HG02943 (cell line): Measurements from ENCODE around the gene SPP2.

Experiments
- ATAC-seq: cut with Tn5 transposase; IDR thresholded peaks from one replicate; pipeline ENCODE4 v1.9.1; 2021; ENCODE audit warnings: mild to moderate bottlenecking, low read depth, moderate library complexity; ENCODE audit not compliant: unreplicated experiment

SPP2 gene

DNA sequence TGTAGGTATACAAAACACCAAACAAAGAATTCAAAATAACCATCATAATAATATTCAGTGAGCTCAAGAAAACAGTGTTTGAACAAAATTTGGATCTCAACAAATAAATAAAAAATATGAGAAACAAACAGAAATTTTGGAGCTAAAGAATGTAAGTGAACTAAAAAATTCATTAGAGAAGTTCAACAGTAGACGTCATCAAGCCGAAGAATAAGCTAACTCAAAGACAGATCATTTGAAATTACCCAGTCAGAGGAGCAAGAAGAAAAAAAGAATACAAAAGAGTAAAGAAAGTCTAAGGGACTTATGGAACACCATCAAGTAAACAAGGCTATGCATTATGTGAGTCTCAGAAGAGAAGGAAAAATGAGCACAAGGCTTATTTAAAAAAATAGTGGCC lies 16.6 kb upstream of the SPP2 start:
- ATAC-seq, result no peak

DNA sequence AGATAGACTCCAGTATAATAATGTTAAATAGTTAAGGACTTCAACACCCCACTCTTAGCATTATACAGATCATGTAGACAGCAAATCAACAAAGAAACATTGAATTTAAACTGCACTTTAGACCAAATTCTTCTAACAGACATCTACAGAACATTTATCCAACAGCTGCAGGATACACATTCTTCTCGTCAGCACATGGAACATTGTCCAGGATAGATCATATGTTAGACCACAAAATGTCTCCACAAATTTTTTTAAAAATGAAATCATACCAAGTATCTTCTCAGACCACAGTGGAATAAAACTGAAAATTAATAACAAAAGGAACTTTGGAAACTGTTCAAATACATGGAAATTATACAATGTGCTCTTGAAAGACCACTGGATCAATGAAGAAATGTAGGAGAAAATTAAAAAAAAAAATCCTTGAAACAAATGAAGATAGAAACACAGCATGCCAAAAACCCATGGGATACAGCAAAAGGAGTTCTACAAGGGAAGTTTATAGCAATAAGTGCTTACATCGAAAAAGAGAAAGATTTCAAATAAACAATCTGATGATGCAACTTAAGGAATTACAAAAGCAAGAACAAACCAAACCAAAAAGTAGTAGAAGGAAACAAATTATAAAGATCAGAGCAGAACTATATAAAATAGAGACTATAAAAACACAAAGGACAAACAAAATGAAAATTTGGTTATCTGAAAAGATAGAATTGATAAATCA lies 12.3 kb upstream of the SPP2 start:
- ATAC-seq, result no peak

DNA sequence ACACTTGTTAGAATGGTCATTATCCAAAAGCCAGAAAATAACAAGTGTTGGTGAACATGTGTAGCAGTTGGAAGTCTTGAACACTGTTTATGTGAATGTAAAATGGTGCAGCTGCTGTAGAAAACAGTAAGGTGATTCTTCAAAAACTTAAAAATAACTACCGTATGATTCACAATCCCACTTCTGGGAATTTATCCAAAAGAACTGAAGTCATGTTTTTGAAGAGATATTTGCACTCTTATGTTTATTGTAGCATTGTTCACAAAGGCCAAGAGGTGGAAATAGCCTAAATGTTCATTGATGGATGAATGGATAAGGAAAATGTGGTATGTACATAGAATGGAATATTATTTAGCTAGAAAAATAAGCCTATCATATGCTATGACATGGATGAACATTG lies 6.3 kb upstream of the SPP2 start:
- ATAC-seq, result no peak

DNA sequence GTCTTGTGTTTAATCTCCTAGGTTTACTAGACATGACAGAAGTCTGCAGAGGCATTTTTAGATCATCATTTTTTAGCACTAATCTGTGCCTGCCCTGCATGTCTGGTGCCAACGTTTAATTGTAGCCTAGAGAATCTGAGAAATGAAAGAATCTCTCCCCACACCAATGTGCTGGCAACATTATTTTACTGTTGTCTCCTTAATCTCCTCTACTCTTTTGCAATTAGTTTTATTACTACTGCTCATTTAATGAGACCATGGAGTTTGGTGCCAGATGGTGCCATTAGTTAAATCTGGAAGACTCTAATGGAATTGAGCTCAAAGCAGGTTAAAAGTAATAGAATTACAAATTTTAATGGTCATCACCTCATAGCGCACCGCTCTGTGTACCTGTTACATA lies 4.0 kb upstream of the SPP2 start:
- no peak for ATAC-seq

DNA sequence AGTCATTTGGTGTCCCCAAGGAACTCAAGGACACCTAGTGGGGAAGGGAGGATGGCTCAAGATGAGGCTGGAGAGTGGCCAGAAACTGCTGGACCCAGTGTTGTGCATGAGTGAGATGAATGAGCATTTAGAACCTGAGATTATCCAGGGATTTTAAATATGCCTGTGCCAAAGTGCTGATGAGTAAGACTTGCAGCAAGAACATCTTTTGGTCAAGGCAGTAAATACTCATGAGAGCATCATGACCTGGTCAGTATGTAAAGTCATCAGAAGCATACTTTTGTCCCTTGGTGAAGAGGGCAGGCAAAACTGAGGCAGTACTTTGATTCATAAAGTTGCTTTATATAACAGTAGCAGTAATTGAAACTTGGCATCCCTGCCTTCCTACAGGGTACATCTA lies 3.1 kb upstream of the SPP2 start:
- no peak for ATAC-seq

DNA sequence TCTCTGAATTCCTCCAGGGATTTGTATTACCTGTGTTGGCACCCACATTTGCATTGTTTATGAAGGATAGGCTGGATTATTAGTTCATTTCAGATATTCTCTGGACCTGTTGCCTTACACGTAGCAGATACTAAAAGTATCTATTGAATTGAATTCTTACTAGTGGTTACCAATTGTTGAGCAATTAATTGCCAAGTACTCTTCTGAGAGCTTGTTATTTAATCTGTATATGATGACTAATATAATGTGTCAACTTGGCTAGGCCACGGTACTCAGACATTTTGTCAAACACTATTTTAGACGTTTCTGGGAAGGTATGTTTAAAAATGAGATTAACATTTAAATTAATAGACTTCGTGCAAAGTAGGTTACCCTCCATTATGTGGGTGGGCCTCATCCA lies 2.5 kb upstream of the SPP2 start:
- ATAC-seq, result no peak

DNA sequence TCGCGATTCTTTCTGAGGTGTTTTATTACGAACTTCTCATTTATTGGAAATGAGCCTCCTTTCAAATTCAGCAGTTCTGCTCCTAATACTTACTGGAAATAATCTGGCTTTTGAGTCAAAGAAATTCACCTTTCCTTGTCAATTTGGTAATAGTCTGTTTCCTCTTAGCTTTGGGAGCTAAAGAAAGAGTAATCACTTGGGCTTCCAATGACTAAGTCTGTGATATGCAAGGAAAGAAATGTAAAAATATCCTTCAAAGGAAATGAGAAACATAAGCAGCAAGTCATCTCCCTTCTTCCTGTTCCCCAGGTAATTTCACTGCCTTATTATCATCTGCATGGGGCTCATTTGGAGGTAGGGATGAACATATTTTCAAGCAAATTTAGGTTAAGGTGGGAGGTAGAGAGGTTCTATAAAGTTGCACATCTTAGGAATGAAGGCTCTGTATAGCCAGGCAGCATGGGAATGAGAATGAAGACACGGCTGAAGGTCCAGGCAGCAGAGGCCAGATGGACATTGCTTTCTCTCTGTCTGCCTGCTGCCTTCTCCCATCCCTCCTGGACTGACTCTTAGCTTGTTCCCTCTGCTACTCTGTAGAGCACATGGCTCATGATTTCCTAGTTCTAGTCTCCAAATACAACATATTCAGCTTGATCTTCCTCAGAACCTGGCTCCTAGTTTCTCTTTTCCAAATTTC lies 1.0 kb downstream of the SPP2 start:
- ATAC-seq, result no peak

DNA sequence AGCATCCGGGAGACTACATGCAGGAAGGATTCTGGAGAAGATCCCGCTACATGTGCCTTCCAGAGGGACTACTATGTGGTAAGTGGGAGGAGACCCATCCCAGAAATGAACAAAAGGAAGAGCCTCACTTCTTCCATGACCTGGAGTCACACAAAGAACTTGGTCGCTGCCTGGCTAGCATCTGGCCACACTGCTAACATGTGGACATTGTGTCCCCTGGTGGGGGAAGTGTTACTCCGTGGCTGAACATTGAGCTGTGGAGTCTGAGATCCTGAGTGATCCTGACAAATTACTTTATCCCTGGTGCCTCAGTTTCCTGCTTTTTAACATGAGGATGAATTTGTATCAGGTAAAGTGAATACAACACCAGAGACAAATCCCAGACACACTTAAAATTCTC lies 8.4 kb downstream of the SPP2 start:
- no peak for ATAC-seq

DNA sequence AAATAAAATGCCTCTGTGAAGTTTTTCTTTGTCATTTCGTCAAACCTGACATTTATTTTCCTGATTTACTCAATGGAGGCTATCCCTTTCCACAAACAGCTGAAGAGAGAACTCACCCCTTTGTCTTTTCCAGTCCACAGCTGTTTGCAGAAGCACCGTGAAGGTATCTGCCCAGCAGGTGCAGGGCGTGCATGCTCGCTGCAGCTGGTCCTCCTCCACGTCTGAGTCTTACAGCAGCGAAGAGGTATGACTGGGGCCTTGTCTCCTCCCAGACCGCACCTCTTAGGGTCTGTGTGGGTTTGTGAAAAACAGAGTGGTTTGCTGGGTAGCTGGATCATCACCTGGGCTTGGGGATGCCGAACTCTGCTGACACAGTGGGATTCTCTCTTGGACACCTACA lies 9.7 kb downstream of the SPP2 start:
- no peak for ATAC-seq

DNA sequence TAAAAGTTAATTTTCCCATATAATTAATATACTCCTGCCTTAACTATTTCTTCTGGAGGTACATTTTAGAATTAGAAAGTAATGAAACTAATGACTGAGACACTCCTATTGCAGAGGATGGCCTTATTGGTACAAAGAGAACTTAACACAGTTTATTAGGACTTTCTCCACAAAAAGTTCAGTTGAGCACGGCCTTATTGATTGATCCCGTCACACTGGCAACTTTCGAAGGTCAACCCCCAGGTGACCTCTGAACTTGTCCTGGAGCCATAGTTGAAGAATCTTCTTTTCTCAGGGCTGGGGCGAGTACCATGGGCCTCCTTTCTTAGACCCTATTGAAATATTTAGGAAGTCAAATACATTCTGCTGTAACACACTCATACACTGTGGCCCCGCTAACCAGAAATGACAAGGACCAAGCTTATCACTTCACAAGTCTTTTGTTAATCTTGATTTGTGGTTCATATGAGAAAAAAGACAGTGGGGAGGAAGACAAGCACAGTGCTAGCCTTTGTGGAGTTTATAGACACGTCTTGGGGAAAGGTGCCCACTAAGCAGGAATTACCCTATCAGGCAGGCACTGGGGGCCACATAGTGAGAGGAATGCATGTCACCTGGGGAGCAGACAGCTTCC lies 11.2 kb downstream of the SPP2 start:
- ATAC-seq, result no peak

DNA sequence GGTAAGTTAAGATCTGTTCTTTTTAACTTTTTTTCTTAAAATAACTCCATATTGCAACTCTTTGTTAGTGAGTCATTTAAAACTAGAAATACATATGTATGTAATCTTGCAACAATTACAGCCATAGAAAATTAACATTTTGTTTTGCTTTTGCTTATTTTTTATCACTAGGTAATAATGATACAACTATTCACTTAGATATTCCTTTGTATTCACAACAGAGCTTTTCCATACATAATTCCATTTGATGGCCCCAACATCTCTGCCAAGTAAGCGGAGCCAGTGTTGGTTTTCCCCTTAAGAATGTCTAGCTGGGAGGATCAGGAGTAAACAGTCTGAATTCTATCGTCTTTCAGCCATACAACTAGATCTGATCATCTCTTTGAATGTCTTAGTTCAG lies 16.1 kb downstream of the SPP2 start:
- no peak for ATAC-seq

DNA sequence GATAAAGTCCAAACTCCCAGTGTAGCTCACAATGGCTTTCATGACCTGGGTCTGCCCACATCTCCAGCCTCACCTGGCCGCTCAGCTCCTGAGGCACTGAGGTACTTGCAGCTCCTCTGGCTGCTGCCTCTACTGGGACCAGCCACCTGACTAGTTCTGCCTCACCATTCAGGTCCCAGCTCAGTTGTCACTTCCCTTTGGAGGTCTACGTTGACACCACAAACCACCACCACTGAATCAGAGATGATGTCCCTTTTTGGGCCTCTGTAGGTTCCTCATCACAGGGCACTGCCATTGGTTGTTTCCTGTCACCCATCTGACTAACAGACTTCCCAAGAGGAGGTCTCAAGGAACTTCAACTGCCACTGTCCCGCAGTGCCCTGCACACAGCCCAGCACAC lies 21.2 kb downstream of the SPP2 start:
- ATAC-seq, result no peak

DNA sequence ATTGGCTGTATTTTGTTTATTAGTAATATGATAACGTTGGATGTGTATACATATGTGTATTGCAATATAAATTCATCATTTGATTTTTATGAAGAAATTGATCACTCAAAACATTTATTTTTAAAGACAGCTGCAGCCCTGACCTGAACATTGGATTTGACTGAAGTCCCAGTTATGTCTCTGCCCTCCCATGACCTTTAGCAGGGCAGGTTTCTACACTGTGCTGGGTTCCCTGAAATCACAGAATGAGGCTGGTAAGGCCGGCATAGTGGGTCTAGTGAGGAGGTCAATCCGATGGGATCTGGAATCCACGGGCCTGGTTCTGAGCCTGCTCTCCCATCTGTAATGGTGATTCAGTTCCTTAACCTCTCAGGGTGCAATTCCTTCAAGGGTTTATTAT lies 22.0 kb downstream of the SPP2 start:
- ATAC-seq, result no peak

DNA sequence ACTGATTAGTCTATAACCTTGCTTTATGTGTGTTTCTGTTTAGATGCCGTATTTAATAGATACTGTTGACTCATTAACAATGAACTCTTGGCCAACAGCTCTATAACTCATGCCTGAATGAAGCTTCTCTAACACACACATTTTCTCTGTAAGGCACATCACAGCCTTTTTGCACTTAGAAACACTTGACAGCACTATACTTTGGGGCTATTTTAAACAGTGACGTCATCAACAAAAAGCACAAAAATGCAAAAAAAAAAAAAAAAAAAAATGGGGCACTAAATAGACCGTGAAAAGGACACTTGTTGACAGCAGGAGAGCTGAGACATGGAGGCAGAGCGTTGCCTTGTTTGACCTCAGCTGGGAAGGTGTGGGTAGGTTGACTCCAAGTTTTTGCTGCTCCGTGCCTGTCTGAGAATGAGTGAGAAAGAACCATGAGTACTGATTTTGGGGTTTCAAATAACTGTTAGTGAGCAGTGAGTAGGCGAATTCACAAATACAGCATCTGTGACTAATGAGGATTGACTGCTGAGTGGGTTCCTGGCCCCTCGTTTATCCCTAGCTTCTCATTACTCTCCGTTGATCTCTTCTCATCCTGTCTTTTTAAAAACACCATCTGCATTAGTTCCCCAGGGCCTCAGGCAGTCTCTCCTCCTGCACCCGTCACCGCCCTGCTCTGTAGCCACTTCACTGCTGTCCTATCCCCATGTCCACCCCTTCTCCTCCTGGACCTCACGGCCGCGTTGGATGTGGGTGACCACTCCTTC lies 24.4 kb downstream of the SPP2 start:
- ATAC-seq, result no peak

DNA sequence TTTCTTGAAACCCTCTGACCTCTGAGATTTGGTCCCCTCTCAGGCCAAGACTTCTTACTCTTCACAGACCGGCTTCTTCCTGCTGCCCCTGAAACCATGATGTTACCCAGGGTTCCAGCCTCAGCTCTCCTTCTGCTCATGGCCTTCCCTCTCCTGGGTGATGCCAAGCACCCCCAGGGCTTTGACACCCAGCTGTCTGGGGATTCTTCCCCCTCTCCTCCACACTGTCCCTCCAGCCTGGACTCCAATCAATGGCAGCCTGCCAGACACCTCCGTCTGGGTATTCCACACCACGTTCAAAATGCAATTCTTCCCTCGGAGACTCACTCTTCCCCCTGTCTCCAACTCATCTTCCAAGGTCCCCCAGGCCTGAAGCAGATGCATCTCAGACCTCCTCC lies 25.0 kb downstream of the SPP2 start:
- no peak for ATAC-seq

DNA sequence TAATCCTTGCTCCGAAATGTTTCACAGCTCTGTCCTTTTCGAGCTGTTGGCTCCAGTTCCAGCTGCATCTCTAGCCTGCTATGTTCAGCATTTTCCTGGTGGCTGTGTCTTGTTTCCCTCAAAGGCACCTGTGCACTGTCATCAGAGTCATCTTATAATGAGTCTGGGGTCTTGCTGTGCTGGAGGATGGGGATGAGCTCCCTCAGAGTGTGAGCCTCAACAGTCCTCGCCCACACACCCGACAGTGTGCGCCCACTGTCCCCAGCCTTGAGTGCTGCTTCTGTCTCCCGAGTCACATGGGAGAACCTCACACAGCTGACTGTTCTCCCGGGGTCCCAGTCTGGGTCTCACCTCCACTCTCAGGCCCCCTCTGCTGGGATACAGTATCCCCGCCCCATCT lies 25.4 kb downstream of the SPP2 start:
- no peak for ATAC-seq

DNA sequence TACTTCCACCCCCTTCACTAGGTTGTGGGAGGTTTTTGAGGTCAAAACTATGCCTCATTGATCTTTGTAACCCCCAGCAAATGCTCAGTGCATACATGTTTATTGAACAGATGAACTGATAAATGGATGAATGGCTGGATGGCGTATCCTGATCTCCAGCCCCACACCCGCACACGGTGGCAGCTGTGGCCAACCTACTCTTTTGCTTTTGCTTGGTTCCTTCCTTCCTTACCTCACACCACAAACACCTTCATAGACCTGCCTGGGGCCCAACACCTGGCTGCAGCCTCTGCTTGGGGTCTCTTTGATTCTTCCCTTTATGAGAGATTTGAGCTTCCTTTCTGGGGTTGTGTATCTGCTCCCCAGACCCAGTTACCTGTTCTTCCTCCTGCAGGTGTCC lies 25.9 kb downstream of the SPP2 start:
- ATAC-seq, result no peak

DNA sequence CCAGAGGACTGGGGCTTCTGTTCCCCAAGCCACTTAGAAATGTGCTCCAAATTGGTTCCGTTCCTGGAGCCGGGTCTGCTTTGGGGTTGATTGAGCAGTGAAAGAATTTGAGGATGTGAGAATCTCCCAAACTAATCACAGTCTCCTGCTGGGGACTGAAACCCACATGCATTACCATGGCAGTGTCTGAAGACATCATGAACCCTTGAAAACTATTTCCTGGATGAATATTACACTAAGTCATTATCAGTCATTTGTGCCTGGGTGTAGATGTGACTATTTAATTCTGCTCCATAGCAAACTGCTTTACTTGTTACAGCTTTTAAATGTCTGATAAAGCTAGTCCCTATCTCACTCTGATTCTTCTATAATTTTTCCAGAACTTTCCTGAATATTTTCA lies 27.6 kb downstream of the SPP2 start:
- no peak for ATAC-seq

DNA sequence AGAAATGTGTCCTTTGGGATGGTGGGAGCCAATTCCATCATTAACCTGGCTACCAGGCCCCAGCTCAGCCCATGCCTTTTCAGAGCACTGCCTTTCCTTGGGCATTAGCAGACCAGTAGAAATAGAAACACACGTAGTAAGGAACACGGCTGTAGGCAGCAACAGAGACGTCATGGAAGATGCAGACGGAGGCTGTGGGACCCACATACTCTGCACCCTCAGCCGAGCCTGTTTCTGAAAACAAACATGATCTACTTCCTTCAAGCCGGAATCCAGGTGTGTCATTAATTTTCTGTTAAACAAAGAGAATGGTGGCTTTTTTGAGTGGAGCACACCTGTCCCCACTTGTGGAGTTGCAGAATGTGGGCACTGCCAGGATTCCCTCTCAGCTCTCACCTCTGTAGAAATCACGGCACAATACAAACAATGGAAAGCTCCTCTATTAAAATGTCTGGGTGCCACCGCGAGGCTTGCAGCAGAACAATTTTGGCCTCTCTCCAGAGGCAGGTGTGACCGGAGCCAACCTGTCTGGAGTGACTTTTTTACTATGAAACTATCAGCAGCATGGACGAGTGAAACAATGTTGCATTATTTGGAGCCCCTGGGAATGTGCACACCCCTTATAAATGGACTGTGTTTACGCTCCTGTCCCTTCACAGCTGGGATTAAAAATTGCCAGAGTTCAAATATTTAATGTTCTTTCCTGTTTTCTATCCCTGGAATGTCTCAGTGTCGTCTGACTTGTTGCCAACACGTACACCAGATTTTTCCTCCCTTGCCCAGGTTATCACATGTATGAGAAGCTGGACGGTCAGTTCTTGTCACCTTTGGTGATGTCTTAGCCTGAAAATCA lies 31.7 kb downstream of the SPP2 start:
- ATAC-seq, result no peak

DNA sequence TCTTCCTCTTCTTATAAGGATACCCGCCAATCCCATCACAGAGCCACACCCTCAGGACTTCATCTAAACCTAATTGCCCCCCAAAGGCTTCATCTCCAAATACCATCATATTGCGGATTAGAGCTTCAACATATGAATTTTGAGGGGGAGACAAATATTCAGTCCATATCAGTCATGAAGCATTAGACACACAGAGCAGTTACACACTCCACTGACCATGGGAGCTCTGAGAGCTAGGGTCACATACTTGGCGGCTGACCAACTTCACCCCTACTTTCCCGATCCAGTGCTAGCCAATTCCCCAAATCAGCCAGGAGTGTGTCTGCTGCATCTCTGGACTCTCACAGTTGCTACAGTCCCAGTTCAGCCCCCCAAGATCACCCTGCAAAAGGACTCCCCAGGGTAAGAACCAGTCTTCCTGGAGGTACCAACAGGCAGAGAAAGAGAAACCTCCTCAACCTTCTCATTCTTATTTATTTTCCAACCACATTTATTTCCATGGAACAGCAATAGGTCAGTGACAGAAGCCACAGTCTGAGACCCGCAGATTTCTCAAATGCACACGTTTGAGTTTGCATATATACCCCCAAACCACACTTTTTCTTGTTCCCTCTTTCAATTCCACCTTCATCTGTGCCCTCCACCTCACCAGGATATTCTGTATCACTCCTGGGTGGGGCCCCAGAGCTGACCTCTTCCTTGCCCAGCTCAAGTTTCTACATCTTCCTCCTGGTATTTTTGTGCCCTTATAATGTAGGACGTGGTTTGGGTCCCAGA lies 33.3 kb downstream of the SPP2 start:
- ATAC-seq, result no peak
